ENCODE results near the gene DPM2.

DNA sequence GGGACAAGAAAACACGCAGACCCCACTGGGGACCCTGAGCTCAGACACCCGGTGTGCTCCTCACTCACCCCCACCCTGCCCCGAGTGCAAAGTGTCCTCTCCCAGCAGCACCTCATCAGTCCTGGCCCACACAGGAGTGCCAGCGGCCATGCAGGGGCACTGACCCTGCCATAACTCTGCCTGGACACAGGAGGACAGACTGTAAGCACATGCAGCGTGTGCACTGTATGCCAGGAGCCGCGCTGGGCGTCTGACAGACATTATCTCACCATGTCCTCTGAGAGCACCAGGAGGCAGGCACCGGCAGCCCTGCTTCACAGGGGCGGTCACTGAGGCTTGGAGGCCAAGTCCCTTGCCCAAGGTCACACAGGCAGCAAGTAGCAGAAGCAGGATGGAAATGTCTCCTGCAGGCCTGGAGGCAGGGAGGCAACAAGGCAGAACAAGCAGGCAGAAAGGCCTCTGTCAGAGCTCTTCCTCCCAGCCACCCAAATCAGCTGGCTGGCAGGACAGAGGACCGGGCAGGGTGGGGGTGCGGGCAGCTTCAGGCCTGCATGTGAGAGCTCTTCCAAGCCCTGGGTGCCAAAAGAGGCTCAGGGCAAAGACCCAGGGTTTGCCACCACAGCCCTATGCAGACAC lies 34.7 kb upstream of the DPM2 start:
- TF ChIP-seq, protein P1, sequence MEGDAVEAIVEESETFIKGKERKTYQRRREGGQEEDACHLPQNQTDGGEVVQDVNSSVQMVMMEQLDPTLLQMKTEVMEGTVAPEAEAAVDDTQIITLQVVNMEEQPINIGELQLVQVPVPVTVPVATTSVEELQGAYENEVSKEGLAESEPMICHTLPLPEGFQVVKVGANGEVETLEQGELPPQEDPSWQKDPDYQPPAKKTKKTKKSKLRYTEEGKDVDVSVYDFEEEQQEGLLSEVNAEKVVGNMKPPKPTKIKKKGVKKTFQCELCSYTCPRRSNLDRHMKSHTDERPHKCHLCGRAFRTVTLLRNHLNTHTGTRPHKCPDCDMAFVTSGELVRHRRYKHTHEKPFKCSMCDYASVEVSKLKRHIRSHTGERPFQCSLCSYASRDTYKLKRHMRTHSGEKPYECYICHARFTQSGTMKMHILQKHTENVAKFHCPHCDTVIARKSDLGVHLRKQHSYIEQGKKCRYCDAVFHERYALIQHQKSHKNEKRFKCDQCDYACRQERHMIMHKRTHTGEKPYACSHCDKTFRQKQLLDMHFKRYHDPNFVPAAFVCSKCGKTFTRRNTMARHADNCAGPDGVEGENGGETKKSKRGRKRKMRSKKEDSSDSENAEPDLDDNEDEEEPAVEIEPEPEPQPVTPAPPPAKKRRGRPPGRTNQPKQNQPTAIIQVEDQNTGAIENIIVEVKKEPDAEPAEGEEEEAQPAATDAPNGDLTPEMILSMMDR (IDR thresholded peaks at IDR 0.05) = no peak
- no peak for TF ChIP-seq POLR2A (IDR thresholded peaks at IDR 0.05)

Measured in thyroid gland (tissue), 4 donors.